Measurements from ENCODE around the gene KLF14. TPM values are rescaled to one million over a fixed set of nuclear protein-coding genes. Genes with fewer than 3 reads are reported as not detected.
A peak's percentile ranks its signal among the peaks of the same experiment; 100 is the strongest.
"Not testable (repeated sequence)": the region's sequence is repeated elsewhere in the genome, so short reads cannot be mapped to it uniquely, and the experiment has no call there.

The KLF14 gene
- total RNA-seq, 1 donor from 2014 or later = not detected

GRCh38 chr7:130732980-130733930 lies 752 bp downstream of the KLF14 start:
- ATAC-seq (ENCODE audit: poor library complexity) (no peak), DNase-seq (peak; percentile 42)
- intact Hi-C loops (cut with DNase I) = no loop called here

- ATAC-seq (ENCODE audit: poor library complexity) (no peak), DNase-seq (no peak)
- intact Hi-C loops (cut with DNase I) = loop anchor here (5.0 kb wide), 1 partner anchor 481 kb away; no protein-coding TSS in a partner anchor
Observed at GRCh38 chr7:130723784-130724183, 10.2 kb downstream of the KLF14 start.

- intact Hi-C loops (cut with DNase I) = loop anchor here (5.0 kb wide), 1 partner anchor 479 kb away; no protein-coding TSS in a partner anchor
- ATAC-seq (ENCODE audit: poor library complexity) (peak; percentile 93), DNase-seq (peak; percentile 84)
Observed at GRCh38 chr7:130721486-130722277, 12.3 kb downstream of the KLF14 start.

- ATAC-seq (ENCODE audit: poor library complexity) (no peak), DNase-seq (no peak)
- intact Hi-C loops (cut with DNase I) = no loop called here
Observed at GRCh38 chr7:130719541-130719940, 14.5 kb downstream of the KLF14 start.

GRCh38 chr7:130712416-130712815 lies 21.6 kb downstream of the KLF14 start:
- DNase-seq = no peak
- no peak for ATAC-seq (ENCODE audit: poor library complexity)
- intact Hi-C loops (cut with DNase I) = no loop called here

GRCh38 chr7:130708766-130709165 lies 25.2 kb downstream of the KLF14 start:
- ATAC-seq (ENCODE audit: poor library complexity) = no peak
- DNase-seq = no peak
- intact Hi-C loops (cut with DNase I) = no loop called here

GRCh38 chr7:130708001-130708400 lies 26.0 kb downstream of the KLF14 start:
- no peak for DNase-seq
- no peak for ATAC-seq (ENCODE audit: poor library complexity)
- intact Hi-C loops (cut with DNase I) = no loop called here

- no peak for DNase-seq
- intact Hi-C loops (cut with DNase I) = no loop called here
- ATAC-seq (ENCODE audit: poor library complexity) = no peak
Observed at GRCh38 chr7:130703851-130704250, 30.2 kb downstream of the KLF14 start.

GRCh38 chr7:130701650-130702049 lies 32.4 kb downstream of the KLF14 start:
- intact Hi-C loops (cut with DNase I) = no loop called here
- DNase-seq = no peak
- no peak for ATAC-seq (ENCODE audit: poor library complexity)

- DNase-seq (no peak), ATAC-seq (ENCODE audit: poor library complexity) (no peak)
Observed at GRCh38 chr7:130700760-130701159, 33.2 kb downstream of the KLF14 start.

GRCh38 chr7:130699686-130700085 lies 34.3 kb downstream of the KLF14 start:
- no peak for ATAC-seq (ENCODE audit: poor library complexity)
- no peak for DNase-seq
- intact Hi-C loops (cut with DNase I) = loop anchor here (10.0 kb wide), 1 partner anchor 195 kb away; no protein-coding TSS in a partner anchor

More at GRCh38 chr7:130700760-130701159, 33.2 kb downstream of the KLF14 start:
- intact Hi-C loops (cut with DNase I) = no loop called here

GRCh38 chr7:130697820-130698219 lies 36.2 kb downstream of the KLF14 start:
- intact Hi-C loops (cut with DNase I) = loop anchor here (10.0 kb wide), 1 partner anchor 193 kb away; no protein-coding TSS in a partner anchor
- ATAC-seq (ENCODE audit: poor library complexity) (no peak), DNase-seq (no peak)

- no peak for DNase-seq
- intact Hi-C loops (cut with DNase I) = loop anchor here (10.0 kb wide), 1 partner anchor 191 kb away; no protein-coding TSS in a partner anchor
- no peak for ATAC-seq (ENCODE audit: poor library complexity)
Observed at GRCh38 chr7:130695840-130696239, 38.2 kb downstream of the KLF14 start.

- intact Hi-C loops (cut with DNase I) = loop anchor here (10.0 kb wide), 1 partner anchor 188 kb away; no protein-coding TSS in a partner anchor
- not testable (repeated sequence) for ATAC-seq (ENCODE audit: poor library complexity); DNase-seq
Observed at GRCh38 chr7:130692396-130692795, 41.6 kb downstream of the KLF14 start.

- intact Hi-C loops (cut with DNase I) = loop anchor here (10.0 kb wide), 1 partner anchor 185 kb away; no protein-coding TSS in a partner anchor
- no peak for DNase-seq
Observed at GRCh38 chr7:130689683-130690082, 44.3 kb downstream of the KLF14 start.

GRCh38 chr7:130683026-130683425 lies 51.0 kb downstream of the KLF14 start:
- intact Hi-C loops (cut with DNase I) = no loop called here
- DNase-seq (no peak), ATAC-seq (ENCODE audit: poor library complexity) (no peak)

More at GRCh38 chr7:130689683-130690082, 44.3 kb downstream of the KLF14 start:
- ATAC-seq (ENCODE audit: poor library complexity) = no peak

All from Right ventricle myocardium superior (tissue), 1 donor.